DOHH2 (cell line): Measurements from ENCODE around the gene NRN1.

Experiments
- EZH2phosphoT487 ChIP-seq: fragments of 200-600 bp; sonication (generic); IDR thresholded peaks from 2 replicates; pipeline ENCODE4 v1.6.1; 2017; ENCODE audit warnings: borderline replicate concordance, mild to moderate bottlenecking, antibody characterized with exemption, low read length, moderate library complexity, mixed read lengths
- TF ChIP-seq, protein P1 (sequence below): fragments of 200-600 bp; sonication (generic); IDR thresholded peaks from one replicate; pipeline ENCODE4 v1.5.1; 2014; ENCODE audit warnings: antibody characterized with exemption, mild to moderate bottlenecking, low read depth, low read length; ENCODE audit not compliant: poor library complexity, severe bottlenecking

DNA sequence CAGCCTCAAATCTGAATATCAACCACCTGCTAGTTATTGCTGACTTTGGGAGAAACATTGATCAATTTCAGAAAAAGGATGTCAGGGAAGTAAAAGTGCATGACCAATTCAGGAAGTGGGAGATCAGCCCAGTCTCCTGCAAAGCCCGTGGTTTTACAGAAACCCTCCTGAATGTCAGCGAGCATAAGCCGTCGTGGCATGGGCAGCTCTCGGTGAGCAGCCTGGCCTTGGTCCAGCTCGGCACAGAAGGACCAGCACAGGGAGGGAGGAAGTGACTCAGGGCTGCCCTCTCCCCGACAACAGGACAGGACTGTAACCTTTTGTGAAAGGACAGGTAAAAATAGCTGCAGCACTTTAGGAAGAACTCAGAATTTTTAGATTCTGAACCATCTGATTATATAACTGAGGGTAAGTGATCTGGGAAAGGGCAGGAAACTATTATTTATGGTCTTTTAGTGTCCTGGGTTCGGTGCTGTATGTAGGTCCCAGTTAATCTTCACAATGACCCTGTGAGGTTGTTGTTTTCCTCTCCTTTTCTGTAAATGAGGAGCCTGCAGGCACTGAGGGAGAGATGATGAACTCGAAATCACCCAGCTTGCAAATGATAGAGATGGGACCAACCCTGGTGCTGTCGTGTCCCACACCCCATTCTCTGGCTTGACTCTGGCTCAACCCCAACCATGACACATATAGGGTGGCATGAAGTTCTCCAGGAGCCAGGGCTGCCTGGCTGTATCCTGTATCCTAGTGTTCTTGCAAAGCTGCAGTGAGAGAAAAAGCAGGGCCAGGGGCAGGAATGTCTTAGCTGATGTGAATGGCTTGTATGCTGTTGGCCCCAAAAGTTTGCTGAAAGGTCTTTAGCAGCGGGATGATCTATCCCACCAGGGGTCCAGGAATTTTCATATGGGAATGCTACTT, 37.6 kb downstream of the NRN1 start:
- TF ChIP-seq, protein P1, sequence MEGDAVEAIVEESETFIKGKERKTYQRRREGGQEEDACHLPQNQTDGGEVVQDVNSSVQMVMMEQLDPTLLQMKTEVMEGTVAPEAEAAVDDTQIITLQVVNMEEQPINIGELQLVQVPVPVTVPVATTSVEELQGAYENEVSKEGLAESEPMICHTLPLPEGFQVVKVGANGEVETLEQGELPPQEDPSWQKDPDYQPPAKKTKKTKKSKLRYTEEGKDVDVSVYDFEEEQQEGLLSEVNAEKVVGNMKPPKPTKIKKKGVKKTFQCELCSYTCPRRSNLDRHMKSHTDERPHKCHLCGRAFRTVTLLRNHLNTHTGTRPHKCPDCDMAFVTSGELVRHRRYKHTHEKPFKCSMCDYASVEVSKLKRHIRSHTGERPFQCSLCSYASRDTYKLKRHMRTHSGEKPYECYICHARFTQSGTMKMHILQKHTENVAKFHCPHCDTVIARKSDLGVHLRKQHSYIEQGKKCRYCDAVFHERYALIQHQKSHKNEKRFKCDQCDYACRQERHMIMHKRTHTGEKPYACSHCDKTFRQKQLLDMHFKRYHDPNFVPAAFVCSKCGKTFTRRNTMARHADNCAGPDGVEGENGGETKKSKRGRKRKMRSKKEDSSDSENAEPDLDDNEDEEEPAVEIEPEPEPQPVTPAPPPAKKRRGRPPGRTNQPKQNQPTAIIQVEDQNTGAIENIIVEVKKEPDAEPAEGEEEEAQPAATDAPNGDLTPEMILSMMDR: no peak
- no peak for TF ChIP-seq EZH2phosphoT487
